Suprapubic skin (tissue), 4 donors: Measurements from ENCODE around the gene SF3B1. TPM values are rescaled to one million over a fixed set of nuclear protein-coding genes. Genes with fewer than 3 reads are reported as not detected.
A peak's percentile ranks its signal among the peaks of the same experiment; 100 is the strongest.
"Not testable (repeated sequence)": the region's sequence is repeated elsewhere in the genome, so short reads cannot be mapped to it uniquely, and the experiment has no call there.

Experiments
- DNase-seq, 2 donors: peaks; one replicate each; pipeline ENCODE4 v3.0.0-alpha.2; 2019; ENCODE audit warnings: low spot score in 2 of 2
- H3K27ac ChIP-seq: fragments of 200-600 bp; sonication (generic); one replicate; pipeline ENCODE4 v1.5.1; 2019
- H3K27me3 ChIP-seq: fragments of 200-600 bp; sonication (generic); one replicate; pipeline ENCODE4 v1.5.1; 2019
- H3K36me3 ChIP-seq: fragments of 200-600 bp; sonication (generic); one replicate; pipeline ENCODE4 v1.5.1; 2019
- H3K4me1 ChIP-seq: fragments of 200-600 bp; sonication (generic); one replicate; pipeline ENCODE4 v1.5.1; 2019
- H3K4me3 ChIP-seq: fragments of 200-600 bp; sonication (generic); one replicate; pipeline ENCODE4 v1.5.1; 2019; ENCODE audit warnings: mild to moderate bottlenecking
- H3K9me3 ChIP-seq: fragments of 200-600 bp; sonication (generic); one replicate; pipeline ENCODE4 v1.5.1; 2019
- EP300 ChIP-seq: sonication (generic); formaldehyde crosslinking; IDR thresholded peaks from one replicate; pipeline ENCODE4 v1.6.1; 2017; ENCODE audit warnings: antibody characterized with exemption
- POLR2A ChIP-seq, 2 donors: fragments of 450-650 bp; IDR thresholded peaks; one replicate each; pipeline ENCODE4 v1.6.1; 2017; ENCODE audit warnings: antibody characterized with exemption in 2 of 2, mild to moderate bottlenecking in 2 of 2, moderate library complexity in 2 of 2
- POLR2AphosphoS5 ChIP-seq, 3 donors: sonication (generic); formaldehyde crosslinking; IDR thresholded peaks; one replicate each; pipeline ENCODE4 v1.6.1; 2017; ENCODE audit warnings: antibody characterized with exemption in 3 of 3
- WGBS: methylation state at CpG from one replicate; pipeline ENCODE4 v1.1.5; 2018; 5-methylcytosine and 5-hydroxymethylcytosine counted together
- total RNA-seq, 4 donors: library from RNA; depleted of rRNA; stranded (reverse); fragments of >200 nt; gene quantifications; one replicate each; pipeline ENCODE4 v1.1.0, GENCODE V29; 2016
- TF ChIP-seq, protein P1 (sequence below), 2 donors: fragments of 200-600 bp in 1 of 2; fragments of 450-650 bp in 1 of 2; sonication (generic) in 1 of 2; IDR thresholded peaks; one replicate each; pipeline ENCODE4 v1.5.1; 2016 to 2019; ENCODE audit warnings: antibody characterized with exemption in 2 of 2, mild to moderate bottlenecking in 1 of 2, moderate library complexity in 1 of 2

The SF3B1 gene
- total RNA-seq, 4 donors from 2014 or later, result 216 to 894 (median 222) TPM

DNA sequence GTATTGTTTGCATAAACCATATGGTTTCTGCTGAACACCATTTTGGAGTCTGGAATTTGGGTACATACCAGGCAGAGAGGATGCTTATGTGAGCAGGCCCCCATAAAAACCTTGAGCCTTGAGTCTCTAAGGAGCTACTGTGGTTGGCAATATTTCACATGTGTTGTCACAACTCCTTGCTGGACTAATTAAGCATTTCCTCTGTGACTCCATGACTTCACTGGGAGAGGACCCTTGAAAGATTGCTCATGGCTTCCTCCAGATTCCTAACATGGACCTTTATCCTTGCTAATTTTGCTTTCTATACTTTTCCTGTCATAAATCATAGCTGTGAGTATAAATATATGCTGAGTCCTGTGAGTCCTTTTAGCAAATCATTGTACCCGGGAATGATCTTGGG is 10.9 kb upstream of the SF3B1 start:
- H3K27me3 ChIP-seq, result no peaks in the 10 kb centered on the region
- no peak for TF ChIP-seq POLR2AphosphoS5 (IDR thresholded peaks at IDR 0.05)
- TF ChIP-seq, protein P1, sequence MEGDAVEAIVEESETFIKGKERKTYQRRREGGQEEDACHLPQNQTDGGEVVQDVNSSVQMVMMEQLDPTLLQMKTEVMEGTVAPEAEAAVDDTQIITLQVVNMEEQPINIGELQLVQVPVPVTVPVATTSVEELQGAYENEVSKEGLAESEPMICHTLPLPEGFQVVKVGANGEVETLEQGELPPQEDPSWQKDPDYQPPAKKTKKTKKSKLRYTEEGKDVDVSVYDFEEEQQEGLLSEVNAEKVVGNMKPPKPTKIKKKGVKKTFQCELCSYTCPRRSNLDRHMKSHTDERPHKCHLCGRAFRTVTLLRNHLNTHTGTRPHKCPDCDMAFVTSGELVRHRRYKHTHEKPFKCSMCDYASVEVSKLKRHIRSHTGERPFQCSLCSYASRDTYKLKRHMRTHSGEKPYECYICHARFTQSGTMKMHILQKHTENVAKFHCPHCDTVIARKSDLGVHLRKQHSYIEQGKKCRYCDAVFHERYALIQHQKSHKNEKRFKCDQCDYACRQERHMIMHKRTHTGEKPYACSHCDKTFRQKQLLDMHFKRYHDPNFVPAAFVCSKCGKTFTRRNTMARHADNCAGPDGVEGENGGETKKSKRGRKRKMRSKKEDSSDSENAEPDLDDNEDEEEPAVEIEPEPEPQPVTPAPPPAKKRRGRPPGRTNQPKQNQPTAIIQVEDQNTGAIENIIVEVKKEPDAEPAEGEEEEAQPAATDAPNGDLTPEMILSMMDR (IDR thresholded peaks at IDR 0.05), result no peak
- no peak for TF ChIP-seq EP300
- no peak for TF ChIP-seq POLR2A (IDR thresholded peaks at IDR 0.05)
- H3K27ac ChIP-seq, result no peak overlapping the region
- WGBS, result 79% methylated on average over 1 of the region's 1 CpG
- no peak for DNase-seq
- no peaks in the 10 kb centered on the region for H3K36me3 ChIP-seq
- no peaks in the 10 kb centered on the region for H3K4me1 ChIP-seq
- H3K4me3 ChIP-seq, result no peak overlapping the region
- H3K9me3 ChIP-seq, result no peaks in the 10 kb centered on the region

DNA sequence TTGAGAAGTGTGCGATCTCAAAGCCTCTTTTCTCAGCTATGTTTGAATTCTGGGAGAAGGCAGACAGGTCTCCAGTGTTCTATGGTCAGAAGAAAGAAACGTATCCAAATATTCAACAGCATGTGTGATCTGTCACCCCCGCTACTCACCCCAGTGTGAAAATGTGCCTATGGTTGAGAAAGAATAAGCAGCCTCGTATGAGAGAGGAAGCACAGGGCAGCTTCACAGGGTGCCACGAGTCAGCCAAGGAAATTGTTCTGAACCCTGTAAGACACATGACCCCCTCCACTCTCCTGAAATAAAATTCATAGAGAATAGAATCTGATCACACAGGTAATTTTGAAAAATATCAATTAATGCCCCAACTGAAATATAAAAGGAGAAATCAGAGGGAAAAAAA is 8.0 kb upstream of the SF3B1 start:
- DNase-seq, result no peak
- H3K4me1 ChIP-seq, result no peaks in the 10 kb centered on the region
- H3K9me3 ChIP-seq, result no peaks in the 10 kb centered on the region
- 69% methylated on average over 5 of the region's 5 CpGs for WGBS
- no peaks in the 10 kb centered on the region for H3K36me3 ChIP-seq
- H3K27me3 ChIP-seq, result no peaks in the 10 kb centered on the region
- TF ChIP-seq, protein P1 (IDR thresholded peaks at IDR 0.05), result no peak
- no peak for TF ChIP-seq POLR2AphosphoS5 (IDR thresholded peaks at IDR 0.05)
- TF ChIP-seq EP300, result no peak
- no peak overlapping the region for H3K27ac ChIP-seq
- H3K4me3 ChIP-seq, result no peak overlapping the region

DNA sequence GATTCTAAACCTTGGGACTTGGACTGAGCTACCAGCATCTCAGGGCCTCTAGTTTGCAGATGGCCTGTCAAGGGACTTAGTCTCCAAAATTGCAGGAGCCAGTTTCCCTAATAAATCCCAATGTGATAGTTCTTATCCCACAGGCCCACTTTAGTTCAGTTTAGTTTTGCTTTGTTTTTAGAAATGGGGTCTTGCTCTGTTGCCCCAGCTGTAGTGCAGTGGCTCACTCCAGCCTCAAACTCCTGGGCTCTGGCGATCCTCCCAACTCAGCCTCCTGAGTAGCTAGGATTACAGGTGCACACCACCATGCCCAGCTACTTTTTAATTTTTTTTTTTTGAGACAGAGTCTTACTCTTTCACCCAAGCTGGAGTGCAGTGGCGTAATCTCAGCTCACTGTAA is 2.6 kb upstream of the SF3B1 start:
- no peak overlapping the region for H3K4me3 ChIP-seq
- no peak for DNase-seq
- no peak overlapping the region for H3K27ac ChIP-seq
- TF ChIP-seq POLR2AphosphoS5 (IDR thresholded peaks at IDR 0.05) (no peak), EP300 (no peak), POLR2A (IDR thresholded peaks at IDR 0.05) (no peak)
- TF ChIP-seq, protein P1 (IDR thresholded peaks at IDR 0.05), result no peak
- 97% methylated on average over 2 of the region's 2 CpGs for WGBS
- no peaks in the 10 kb centered on the region for H3K9me3 ChIP-seq
- no peaks in the 10 kb centered on the region for H3K27me3 ChIP-seq
- H3K36me3 ChIP-seq, result no peaks in the 10 kb centered on the region
- H3K4me1 ChIP-seq, result peaks cover 24% of the 10 kb centered on the region

DNA sequence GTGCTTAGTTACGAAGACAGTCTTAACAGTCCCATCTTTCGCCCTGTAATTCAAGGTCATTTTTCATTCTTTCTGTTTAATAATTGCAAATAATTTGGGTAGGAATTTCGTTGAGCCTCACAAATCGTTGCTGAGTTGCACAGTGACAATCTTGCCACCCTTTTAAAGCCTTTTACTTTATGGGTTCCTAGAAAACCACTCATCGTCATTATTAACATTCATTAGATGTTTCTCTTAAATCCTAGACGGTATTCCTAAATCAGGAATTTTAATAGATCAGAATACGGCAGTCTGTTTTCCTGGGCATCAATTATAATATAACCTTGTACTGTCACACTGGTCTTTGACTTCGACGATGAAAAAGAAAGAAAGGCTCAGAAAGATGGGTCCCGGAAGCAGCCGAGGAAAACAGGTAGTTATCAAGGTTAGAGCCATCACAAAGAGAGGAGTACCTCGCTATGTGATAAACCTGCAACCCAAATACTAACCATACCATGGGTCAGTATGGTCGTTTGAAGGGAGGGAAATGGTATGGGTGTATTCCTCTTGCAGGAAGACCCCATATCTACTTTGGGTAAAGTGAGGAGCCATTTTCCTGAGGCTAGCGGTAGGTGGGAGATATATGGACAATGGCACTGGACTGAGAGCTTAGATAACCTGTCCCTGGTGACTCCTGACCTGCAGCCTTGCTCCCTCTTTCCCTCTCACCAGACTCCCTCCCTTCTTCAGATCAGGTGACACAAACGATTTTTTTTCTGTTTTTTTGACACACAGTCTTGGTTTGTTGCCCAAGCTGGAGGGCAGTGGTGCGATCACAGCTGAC is 981 bp upstream of the SF3B1 start:
- WGBS, result 30% methylated on average over 16 of the region's 16 CpGs
- TF ChIP-seq POLR2A (IDR thresholded peaks at IDR 0.05) (no peak), POLR2AphosphoS5 (IDR thresholded peaks at IDR 0.05) (no peak), EP300 (no peak)
- TF ChIP-seq, protein P1 (IDR thresholded peaks at IDR 0.05), result no peak
- no peak for DNase-seq

DNA sequence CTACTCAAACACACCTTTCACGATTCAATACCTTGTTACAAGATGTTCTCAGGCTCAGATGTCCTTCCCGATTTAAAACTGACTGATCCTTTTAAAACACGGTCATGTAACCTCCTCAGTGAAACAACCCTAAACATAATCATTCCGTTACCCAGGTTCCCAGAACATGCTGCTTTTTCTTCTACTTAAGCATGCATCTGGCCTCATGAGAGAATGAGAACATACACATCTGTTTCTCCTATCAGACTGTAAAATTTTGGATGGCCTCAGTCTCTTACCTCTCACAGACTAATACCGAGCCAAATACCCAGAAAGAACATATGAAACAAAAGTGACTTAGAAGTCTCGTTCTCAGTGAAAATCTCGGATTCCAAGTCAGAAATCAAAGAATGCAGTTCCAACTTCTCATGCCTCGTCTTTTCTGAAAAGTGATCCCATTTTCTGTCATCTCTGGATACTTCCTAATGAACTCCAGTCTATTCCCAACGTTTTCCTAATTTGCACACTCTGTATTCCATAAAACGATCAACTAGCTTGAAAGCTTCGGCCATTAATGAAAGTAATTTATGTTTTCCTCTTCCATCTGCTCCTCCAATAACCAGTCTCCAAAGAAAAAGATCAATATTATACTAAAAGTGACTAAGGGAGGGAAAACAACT is 919 bp downstream of the SF3B1 start:
- Histone ChIP-seq H3K36me3 (no peaks in the 10 kb centered on the region), H3K4me1 (peaks cover 54% of the 10 kb centered on the region), H3K27ac (peak overlapping the region; percentile 96), H3K9me3 (no peaks in the 10 kb centered on the region), H3K4me3 (peak overlapping the region; percentile 96), H3K27me3 (no peaks in the 10 kb centered on the region)
- no peak for DNase-seq
- no peak for TF ChIP-seq EP300
- TF ChIP-seq, protein P1 (IDR thresholded peaks at IDR 0.05), result no peak
- TF ChIP-seq POLR2A (IDR thresholded peaks at IDR 0.05), result no peak
- no peak for TF ChIP-seq POLR2AphosphoS5 (IDR thresholded peaks at IDR 0.05)
- under 1% methylated on average over 11 of the region's 11 CpGs for WGBS

More for the DNA sequence above, 981 bp upstream of the SF3B1 start:
- Histone ChIP-seq H3K4me1 (peaks cover 38% of the 10 kb centered on the region), H3K4me3 (peak overlapping the region; percentile 96), H3K27me3 (no peaks in the 10 kb centered on the region), H3K27ac (peak overlapping the region; percentile 96), H3K36me3 (no peaks in the 10 kb centered on the region), H3K9me3 (no peaks in the 10 kb centered on the region)

DNA sequence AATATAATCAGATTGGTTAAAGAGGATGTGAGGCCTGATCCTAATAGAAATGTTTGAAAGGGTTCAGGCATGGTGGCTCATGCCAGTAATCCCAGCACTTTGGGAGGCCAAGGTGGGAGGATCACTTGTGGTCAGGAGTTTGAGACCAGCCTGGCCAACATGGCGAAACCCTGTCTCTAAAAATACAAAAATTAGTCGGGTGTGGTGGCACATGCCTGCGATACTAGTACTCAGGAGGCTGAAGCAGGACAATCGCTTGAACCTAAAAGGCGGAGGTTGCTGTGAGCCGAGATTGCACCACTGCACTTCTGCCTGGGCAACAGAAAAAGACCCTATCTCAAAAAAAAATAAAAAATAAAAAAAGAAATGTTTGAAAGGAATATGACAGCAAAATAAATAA is 2.3 kb downstream of the SF3B1 start:
- WGBS, result 71% methylated on average over 6 of the region's 6 CpGs
- H3K27me3 ChIP-seq, H3K36me3 ChIP-seq, H3K9me3 ChIP-seq, H3K27ac ChIP-seq, DNase-seq: not testable (repeated sequence)
- H3K4me3 ChIP-seq, result peak overlapping the region; percentile 96
- H3K4me1 ChIP-seq, result peaks cover 66% of the 10 kb centered on the region
